ENCODE measurements around the gene UBTF.

Gene UBTF

GRCh38 chr17:44167181-44167861, 52.2 kb downstream of the UBTF start:
- no peak for FAIRE-seq

- no peak for FAIRE-seq
Measured at GRCh38 chr17:44164476-44164875, 55.0 kb downstream of the UBTF start.

- no peak for FAIRE-seq
Measured at GRCh38 chr17:44159519-44160210, 59.8 kb downstream of the UBTF start.

DNA sequence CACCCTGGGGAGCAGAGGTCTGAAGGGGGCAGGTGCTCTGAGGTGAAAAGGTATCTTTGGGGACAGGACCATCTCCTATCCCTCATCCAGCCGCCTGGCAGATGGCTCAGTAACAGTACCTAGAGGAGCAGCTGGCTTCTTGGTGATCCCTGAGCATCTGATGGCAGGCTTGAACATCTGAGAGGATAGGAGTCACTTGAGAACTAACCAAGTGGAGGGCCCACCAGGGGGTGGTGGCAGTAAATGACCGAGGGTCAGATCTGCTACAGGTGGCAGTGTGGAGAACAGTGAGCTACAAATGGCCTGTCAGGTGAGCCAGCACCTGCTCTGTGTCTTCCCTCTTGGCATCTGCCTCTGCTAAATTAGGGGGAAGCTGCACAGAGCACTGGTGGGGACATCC, 64.0 kb downstream of the UBTF start:
- no peak for FAIRE-seq

All from TTC549 (cell line).